Measurements from ENCODE around the gene NRG3.

NRG3 gene

DNA sequence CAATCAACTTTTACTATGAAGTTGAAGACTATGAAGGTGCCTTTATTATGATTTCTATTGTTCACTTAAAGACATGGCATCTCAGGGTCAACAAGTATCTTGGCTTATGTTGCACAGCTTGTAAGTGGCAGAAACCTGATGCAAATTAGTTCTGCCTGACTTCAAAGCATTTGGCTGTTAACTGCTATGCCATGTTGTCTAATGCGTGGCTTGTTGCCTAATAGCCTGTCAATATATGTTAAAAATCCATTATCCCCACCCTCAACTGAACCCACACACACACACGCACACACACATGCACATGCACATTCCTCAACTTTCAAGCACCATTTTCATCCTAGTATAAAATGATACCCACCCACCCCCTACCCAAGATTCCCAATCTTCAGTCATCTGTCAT is 217.1 kb downstream of the NRG3 start:
- H3K27ac ChIP-seq (ENCODE audit: low read length): no peak overlapping the region
- no peaks in the 10 kb centered on the region for H3K36me3 ChIP-seq (ENCODE audit: control insufficient read depth in 1 of 2, insufficient read depth in 2 of 2, low read length in 2 of 2)
- H3K9me3 ChIP-seq (ENCODE audit: control insufficient read depth in 1 of 2, low read length in 2 of 2): no peaks in the 10 kb centered on the region
- no peak overlapping the region for H3K4me3 ChIP-seq (ENCODE audit: low read depth in 1 of 2, low read length in 2 of 2)
- H3K4me1 ChIP-seq (ENCODE audit: control insufficient read depth in 1 of 2, insufficient read depth in 2 of 2, low read length in 2 of 2): no peaks in the 10 kb centered on the region
- H3K27me3 ChIP-seq (ENCODE audit: low read depth, low read length): no peaks in the 10 kb centered on the region

DNA sequence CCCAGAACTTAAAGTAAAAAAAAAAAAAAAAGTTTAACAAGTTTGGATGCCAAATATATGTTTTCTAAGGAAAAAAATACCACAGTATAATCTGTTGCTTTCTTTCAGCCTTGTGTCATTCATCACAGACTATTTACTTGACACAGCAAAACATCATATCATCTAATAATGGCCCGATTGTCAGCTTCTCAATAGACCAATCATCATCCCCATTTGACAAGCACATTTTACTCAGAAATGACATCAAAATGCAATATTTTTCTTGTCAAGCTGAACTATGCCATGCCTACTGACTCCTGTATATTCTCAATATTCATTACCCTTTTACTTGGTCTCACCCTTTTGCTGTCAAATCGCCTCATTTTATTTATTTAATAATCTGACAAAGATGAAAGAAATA is 249.7 kb downstream of the NRG3 start:
- Histone ChIP-seq H3K9me3 (ENCODE audit: control insufficient read depth in 1 of 2, low read length in 2 of 2) (no peaks in the 10 kb centered on the region), H3K27me3 (ENCODE audit: low read depth, low read length) (no peaks in the 10 kb centered on the region), H3K4me3 (ENCODE audit: low read depth in 1 of 2, low read length in 2 of 2) (no peak overlapping the region), H3K36me3 (ENCODE audit: control insufficient read depth in 1 of 2, insufficient read depth in 2 of 2, low read length in 2 of 2) (no peaks in the 10 kb centered on the region), H3K27ac (ENCODE audit: low read length) (no peak overlapping the region), H3K4me1 (ENCODE audit: control insufficient read depth in 1 of 2, insufficient read depth in 2 of 2, low read length in 2 of 2) (no peaks in the 10 kb centered on the region)

DNA sequence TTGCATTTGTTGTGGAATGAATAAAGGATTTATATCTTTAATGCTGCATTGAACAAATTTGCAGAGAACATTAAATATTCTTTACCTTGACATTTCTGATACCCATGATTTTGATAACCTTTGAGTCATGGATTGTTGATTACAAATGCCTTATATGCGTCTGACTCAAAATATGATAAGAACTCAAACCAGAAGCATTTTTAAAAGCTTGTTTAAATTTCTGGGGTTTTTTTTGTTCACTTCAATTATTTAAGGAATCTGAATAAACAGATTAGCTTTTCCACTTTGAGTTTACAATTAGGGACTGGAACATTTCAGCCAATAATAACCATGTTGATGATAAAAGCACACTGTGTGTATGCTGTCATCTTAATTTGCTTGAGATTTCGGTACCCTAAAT is 253.5 kb downstream of the NRG3 start:
- Histone ChIP-seq H3K27ac (ENCODE audit: low read length) (no peak overlapping the region), H3K9me3 (ENCODE audit: control insufficient read depth in 1 of 2, low read length in 2 of 2) (no peaks in the 10 kb centered on the region), H3K4me1 (ENCODE audit: control insufficient read depth in 1 of 2, insufficient read depth in 2 of 2, low read length in 2 of 2) (no peaks in the 10 kb centered on the region), H3K36me3 (ENCODE audit: control insufficient read depth in 1 of 2, insufficient read depth in 2 of 2, low read length in 2 of 2) (no peaks in the 10 kb centered on the region), H3K27me3 (ENCODE audit: low read depth, low read length) (no peaks in the 10 kb centered on the region), H3K4me3 (ENCODE audit: low read depth in 1 of 2, low read length in 2 of 2) (no peak overlapping the region)

DNA sequence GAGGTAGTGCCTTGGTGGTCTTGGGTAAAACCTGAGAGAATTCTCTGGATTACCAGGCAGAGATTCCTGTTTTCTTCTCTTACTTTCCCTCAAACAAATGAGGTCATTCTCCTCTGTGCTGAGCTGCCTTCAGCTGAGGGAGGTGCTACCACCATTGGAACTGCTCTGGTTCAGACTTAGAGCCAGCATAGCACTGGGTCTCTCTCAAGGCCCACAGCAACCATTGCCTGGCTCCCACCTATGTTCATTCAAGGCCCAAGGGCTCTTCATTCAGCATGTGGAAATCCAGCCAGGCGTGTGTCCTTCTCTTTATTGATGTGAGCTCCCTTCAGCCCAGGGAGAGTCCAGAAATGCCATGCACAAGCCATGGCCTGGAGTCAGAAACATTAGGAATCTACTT is 261.1 kb downstream of the NRG3 start:
- Histone ChIP-seq H3K27me3 (ENCODE audit: low read depth, low read length) (no peaks in the 10 kb centered on the region), H3K4me3 (ENCODE audit: low read depth in 1 of 2, low read length in 2 of 2) (no peak overlapping the region), H3K36me3 (ENCODE audit: control insufficient read depth in 1 of 2, insufficient read depth in 2 of 2, low read length in 2 of 2) (no peaks in the 10 kb centered on the region), H3K9me3 (ENCODE audit: control insufficient read depth in 1 of 2, low read length in 2 of 2) (no peaks in the 10 kb centered on the region), H3K27ac (ENCODE audit: low read length) (no peak overlapping the region), H3K4me1 (ENCODE audit: control insufficient read depth in 1 of 2, insufficient read depth in 2 of 2, low read length in 2 of 2) (no peaks in the 10 kb centered on the region)

DNA sequence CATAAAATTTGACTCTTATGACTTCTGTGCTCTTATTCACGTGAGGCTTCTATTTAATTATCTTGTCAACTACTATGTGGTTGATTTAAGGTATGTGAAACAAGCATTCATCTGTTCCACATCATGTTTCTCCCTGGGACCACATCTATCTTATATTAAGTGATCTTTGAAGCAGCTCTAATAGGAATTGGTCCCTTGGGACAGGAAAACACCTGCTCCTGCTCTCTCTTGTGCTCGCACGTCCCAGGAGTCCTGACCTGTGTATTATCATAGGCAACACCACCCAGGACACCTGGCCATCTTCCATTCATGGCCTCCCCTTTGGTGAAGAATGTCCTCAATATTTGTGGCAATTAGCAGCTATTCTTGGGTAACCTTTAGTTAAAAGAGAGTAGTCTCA is 269.2 kb downstream of the NRG3 start:
- no peaks in the 10 kb centered on the region for H3K9me3 ChIP-seq (ENCODE audit: control insufficient read depth in 1 of 2, low read length in 2 of 2)
- no peak overlapping the region for H3K4me3 ChIP-seq (ENCODE audit: low read depth in 1 of 2, low read length in 2 of 2)
- no peaks in the 10 kb centered on the region for H3K4me1 ChIP-seq (ENCODE audit: control insufficient read depth in 1 of 2, insufficient read depth in 2 of 2, low read length in 2 of 2)
- no peaks in the 10 kb centered on the region for H3K27me3 ChIP-seq (ENCODE audit: low read depth, low read length)
- no peaks in the 10 kb centered on the region for H3K36me3 ChIP-seq (ENCODE audit: control insufficient read depth in 1 of 2, insufficient read depth in 2 of 2, low read length in 2 of 2)
- H3K27ac ChIP-seq (ENCODE audit: low read length): no peak overlapping the region

DNA sequence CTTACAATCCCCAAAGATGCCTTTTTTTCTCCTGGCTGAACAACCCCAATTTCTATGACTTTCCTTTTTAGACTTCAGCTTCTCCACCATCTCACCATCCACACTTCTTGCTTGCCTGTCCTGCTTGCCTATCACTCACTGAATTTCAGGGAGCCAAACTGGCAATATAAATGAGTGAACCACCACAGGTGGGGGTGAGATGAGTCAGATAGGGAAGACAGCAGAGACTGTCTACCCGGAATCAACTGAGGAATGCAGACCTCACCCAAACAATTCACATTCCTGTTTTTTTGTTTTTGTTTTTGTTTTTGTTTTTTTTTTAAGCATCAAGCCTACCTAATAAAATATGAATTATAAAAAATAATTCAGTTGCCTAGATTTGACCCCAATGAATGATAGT is 273.8 kb downstream of the NRG3 start:
- no peak overlapping the region for H3K4me3 ChIP-seq (ENCODE audit: low read depth in 1 of 2, low read length in 2 of 2)

GRCh38 chr10:82149674-82150073 is 274.7 kb downstream of the NRG3 start:
- Histone ChIP-seq H3K27me3 (ENCODE audit: low read depth, low read length) (no peaks in the 10 kb centered on the region), H3K9me3 (ENCODE audit: control insufficient read depth in 1 of 2, low read length in 2 of 2) (no peaks in the 10 kb centered on the region), H3K36me3 (ENCODE audit: control insufficient read depth in 1 of 2, insufficient read depth in 2 of 2, low read length in 2 of 2) (no peaks in the 10 kb centered on the region), H3K27ac (ENCODE audit: low read length) (no peak overlapping the region), H3K4me1 (ENCODE audit: control insufficient read depth in 1 of 2, insufficient read depth in 2 of 2, low read length in 2 of 2) (no peaks in the 10 kb centered on the region), H3K4me3 (ENCODE audit: low read depth in 1 of 2, low read length in 2 of 2) (no peak overlapping the region)

More for the DNA sequence above, 273.8 kb downstream of the NRG3 start:
- Histone ChIP-seq H3K36me3 (ENCODE audit: control insufficient read depth in 1 of 2, insufficient read depth in 2 of 2, low read length in 2 of 2) (no peaks in the 10 kb centered on the region), H3K27me3 (ENCODE audit: low read depth, low read length) (no peaks in the 10 kb centered on the region), H3K9me3 (ENCODE audit: control insufficient read depth in 1 of 2, low read length in 2 of 2) (no peaks in the 10 kb centered on the region), H3K4me1 (ENCODE audit: control insufficient read depth in 1 of 2, insufficient read depth in 2 of 2, low read length in 2 of 2) (no peaks in the 10 kb centered on the region), H3K27ac (ENCODE audit: low read length) (no peak overlapping the region)

DNA sequence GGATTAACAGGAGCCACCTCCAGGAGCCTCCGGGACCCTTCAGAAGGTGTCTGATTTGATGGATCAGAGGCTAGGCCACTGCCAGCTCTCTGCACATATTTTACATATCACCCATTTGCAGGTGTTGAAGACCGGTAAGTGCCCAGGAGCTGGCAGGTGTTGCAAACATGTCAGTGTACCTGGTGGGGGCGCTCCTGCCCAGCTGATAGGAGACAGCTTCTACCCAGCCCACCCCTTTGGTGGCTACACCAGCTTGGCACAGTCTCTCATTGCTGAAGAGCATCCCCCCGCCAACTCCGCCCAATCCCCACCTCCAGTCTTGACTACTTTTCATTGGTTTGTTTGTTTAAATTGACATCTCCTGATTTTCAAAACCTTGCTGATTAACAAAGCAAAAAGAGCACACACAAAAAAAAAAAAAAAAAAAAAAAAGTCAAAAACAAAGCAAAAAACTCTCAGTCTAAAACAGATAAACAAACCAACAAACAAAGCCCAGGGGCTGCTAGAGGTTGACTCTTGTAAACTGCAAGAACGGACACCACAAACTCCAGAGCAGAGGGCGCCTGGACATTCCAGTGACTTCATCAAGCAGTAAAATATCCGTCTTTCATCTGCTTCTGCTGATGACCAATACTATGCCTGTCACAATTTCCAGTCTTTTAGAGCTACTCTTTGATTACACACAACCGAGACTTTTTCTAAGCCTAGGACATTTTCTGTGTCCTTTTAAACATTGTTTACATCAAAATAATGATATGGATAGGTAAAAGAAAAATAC is 275.3 kb downstream of the NRG3 start:
- no peaks in the 10 kb centered on the region for H3K9me3 ChIP-seq (ENCODE audit: control insufficient read depth in 1 of 2, low read length in 2 of 2)
- no peak overlapping the region for H3K27ac ChIP-seq (ENCODE audit: low read length)
- H3K36me3 ChIP-seq (ENCODE audit: control insufficient read depth in 1 of 2, insufficient read depth in 2 of 2, low read length in 2 of 2): no peaks in the 10 kb centered on the region
- no peaks in the 10 kb centered on the region for H3K27me3 ChIP-seq (ENCODE audit: low read depth, low read length)
- H3K4me1 ChIP-seq (ENCODE audit: control insufficient read depth in 1 of 2, insufficient read depth in 2 of 2, low read length in 2 of 2): no peaks in the 10 kb centered on the region
- no peak overlapping the region for H3K4me3 ChIP-seq (ENCODE audit: low read depth in 1 of 2, low read length in 2 of 2)

GRCh38 chr10:82160307-82160706 is 285.3 kb downstream of the NRG3 start:
- Histone ChIP-seq H3K27me3 (ENCODE audit: low read depth, low read length) (no peaks in the 10 kb centered on the region), H3K9me3 (ENCODE audit: control insufficient read depth in 1 of 2, low read length in 2 of 2) (peaks cover 0 to 2% of the 10 kb centered on the region in 2 donors), H3K27ac (ENCODE audit: low read length) (no peak overlapping the region), H3K36me3 (ENCODE audit: control insufficient read depth in 1 of 2, insufficient read depth in 2 of 2, low read length in 2 of 2) (no peaks in the 10 kb centered on the region), H3K4me3 (ENCODE audit: low read depth in 1 of 2, low read length in 2 of 2) (no peak overlapping the region), H3K4me1 (ENCODE audit: control insufficient read depth in 1 of 2, insufficient read depth in 2 of 2, low read length in 2 of 2) (no peaks in the 10 kb centered on the region)

GRCh38 chr10:82161264-82161663 is 286.3 kb downstream of the NRG3 start:
- no peaks in the 10 kb centered on the region for H3K27me3 ChIP-seq (ENCODE audit: low read depth, low read length)
- H3K4me1 ChIP-seq (ENCODE audit: control insufficient read depth in 1 of 2, insufficient read depth in 2 of 2, low read length in 2 of 2): no peaks in the 10 kb centered on the region

GRCh38 chr10:82162549-82163195 is 287.7 kb downstream of the NRG3 start:
- no peaks in the 10 kb centered on the region for H3K36me3 ChIP-seq (ENCODE audit: control insufficient read depth in 1 of 2, insufficient read depth in 2 of 2, low read length in 2 of 2)
- H3K27ac ChIP-seq (ENCODE audit: low read length): no peak overlapping the region
- no peak overlapping the region for H3K4me3 ChIP-seq (ENCODE audit: low read depth in 1 of 2, low read length in 2 of 2)
- H3K27me3 ChIP-seq (ENCODE audit: low read depth, low read length): no peaks in the 10 kb centered on the region
- H3K4me1 ChIP-seq (ENCODE audit: control insufficient read depth in 1 of 2, insufficient read depth in 2 of 2, low read length in 2 of 2): no peaks in the 10 kb centered on the region
- H3K9me3 ChIP-seq (ENCODE audit: control insufficient read depth in 1 of 2, low read length in 2 of 2): peaks cover 0 to 2% of the 10 kb centered on the region in 2 donors

More at GRCh38 chr10:82161264-82161663, 286.3 kb downstream of the NRG3 start:
- Histone ChIP-seq H3K36me3 (ENCODE audit: control insufficient read depth in 1 of 2, insufficient read depth in 2 of 2, low read length in 2 of 2) (no peaks in the 10 kb centered on the region), H3K27ac (ENCODE audit: low read length) (no peak overlapping the region), H3K9me3 (ENCODE audit: control insufficient read depth in 1 of 2, low read length in 2 of 2) (peaks cover 0 to 2% of the 10 kb centered on the region in 2 donors), H3K4me3 (ENCODE audit: low read depth in 1 of 2, low read length in 2 of 2) (no peak overlapping the region)

Measured in muscle layer of duodenum (tissue), 2 donors.